GM18517 (cell line): ENCODE results near the gene SLC2A2.

Experiments
- ATAC-seq: cut with Tn5 transposase; IDR thresholded peaks from one replicate; pipeline ENCODE4 v1.9.1; 2021; ENCODE audit warnings: mild to moderate bottlenecking, moderate library complexity; ENCODE audit not compliant: unreplicated experiment

Gene SLC2A2

GRCh38 chr3:171038342-171038741, 11.8 kb upstream of the SLC2A2 start:
- no peak for ATAC-seq

- no peak for ATAC-seq
These were observed 2.3 kb upstream of the SLC2A2 start for GRCh38 chr3:171028779-171029232.

- ATAC-seq = no peak
These were observed 1.7 kb upstream of the SLC2A2 start for GRCh38 chr3:171028025-171028778.

- ATAC-seq = no peak
These were observed 3.0 kb downstream of the SLC2A2 start for GRCh38 chr3:171023566-171023965.

GRCh38 chr3:171021377-171021776, 5.1 kb downstream of the SLC2A2 start:
- ATAC-seq = no peak

DNA sequence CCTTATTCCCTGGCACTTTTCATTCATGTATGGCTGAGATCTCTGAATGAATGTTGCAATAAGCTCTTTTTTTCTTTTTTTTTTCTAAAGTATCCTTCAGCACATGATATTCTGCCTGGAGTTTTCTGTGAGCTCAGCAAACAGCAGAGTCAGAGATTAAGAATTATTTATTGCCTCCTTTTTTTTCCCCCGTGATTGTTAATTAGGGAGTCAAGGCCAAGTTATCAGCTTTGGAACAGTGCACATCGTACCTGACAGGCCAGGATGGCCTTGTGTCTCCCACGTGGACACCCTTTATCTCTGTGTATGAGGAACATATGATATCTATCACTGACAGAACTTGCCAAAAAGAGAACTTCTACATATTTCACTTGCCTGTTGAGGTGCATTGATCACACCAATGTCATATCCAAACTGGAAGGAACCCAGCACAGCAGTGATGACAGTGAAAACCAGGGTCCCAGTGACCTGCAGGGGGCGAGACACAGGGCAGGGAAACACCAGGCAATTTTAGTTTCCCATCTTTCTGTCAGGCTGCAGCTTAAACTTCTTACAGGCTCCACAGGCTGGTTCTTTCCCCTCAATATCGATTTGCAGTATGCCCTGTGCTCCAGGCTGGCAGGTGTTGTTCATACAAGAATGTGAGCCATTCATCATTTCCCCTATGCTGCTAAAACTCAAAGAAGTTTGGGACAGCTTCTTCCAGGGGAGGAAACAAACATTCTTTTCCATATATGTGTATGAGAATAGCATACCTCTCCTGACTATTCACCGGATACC, 8.2 kb downstream of the SLC2A2 start:
- no peak for ATAC-seq

GRCh38 chr3:171013822-171014748, 12.4 kb downstream of the SLC2A2 start:
- ATAC-seq = no peak

- ATAC-seq = no peak
These were observed 14.6 kb downstream of the SLC2A2 start for GRCh38 chr3:171011873-171012336.

DNA sequence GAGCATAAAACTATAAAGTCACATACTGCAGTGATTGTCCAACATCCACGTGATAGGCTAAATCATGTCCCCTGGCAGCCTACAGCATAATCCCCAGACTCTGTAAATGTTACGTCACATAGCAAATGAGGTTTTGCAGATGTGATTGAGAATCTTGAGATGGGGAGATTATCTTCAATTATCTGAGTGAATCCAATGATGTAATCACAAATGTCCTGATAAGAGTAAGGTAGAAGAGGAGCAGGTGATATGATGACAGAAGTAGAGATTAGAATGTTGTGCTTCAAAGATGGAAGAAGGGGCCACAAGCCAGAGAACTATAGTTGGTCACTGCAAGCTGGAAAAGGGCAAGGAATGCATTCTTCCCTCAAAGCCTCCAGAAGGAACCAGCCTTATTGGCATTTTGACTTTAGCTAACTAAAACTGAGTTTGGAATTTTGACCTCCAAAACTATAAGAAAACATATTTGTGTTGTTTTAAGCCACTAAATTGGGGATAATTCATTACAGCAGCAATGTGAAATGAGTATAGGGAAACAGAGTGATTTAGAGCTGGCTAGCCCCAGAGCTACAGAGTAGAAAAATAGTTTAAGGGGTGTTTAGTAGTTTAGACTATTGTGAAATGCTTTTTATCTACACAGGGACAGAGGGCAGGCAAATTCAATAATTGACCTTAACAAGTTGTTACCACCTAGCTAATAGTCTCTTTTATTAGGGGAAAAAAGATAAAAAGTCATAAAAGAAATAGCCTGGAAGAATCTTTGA, 15.2 kb downstream of the SLC2A2 start:
- no peak for ATAC-seq

- no peak for ATAC-seq
These were observed 19.2 kb downstream of the SLC2A2 start for GRCh38 chr3:171007316-171007715.

DNA sequence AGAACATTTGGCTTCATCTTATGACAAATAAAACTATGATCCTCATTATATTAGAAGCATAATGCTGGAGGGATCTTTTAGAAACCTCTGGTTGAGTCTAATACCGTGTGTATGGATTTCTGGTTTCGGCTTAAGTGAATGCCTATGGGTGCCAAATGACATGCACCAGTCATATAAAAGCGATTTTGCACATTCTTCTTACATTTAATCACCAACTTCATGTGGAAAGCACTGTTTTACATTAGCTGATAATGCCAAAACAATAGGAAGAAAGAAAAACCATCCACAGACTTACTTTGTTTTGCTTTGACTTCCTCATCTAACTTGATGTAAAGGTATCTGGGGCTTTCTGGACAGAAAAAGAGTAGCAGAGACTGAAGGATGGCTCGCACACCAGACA, 20.9 kb downstream of the SLC2A2 start:
- ATAC-seq = no peak

- no peak for ATAC-seq
These were observed 24.4 kb downstream of the SLC2A2 start for GRCh38 chr3:171001957-171002694.

DNA sequence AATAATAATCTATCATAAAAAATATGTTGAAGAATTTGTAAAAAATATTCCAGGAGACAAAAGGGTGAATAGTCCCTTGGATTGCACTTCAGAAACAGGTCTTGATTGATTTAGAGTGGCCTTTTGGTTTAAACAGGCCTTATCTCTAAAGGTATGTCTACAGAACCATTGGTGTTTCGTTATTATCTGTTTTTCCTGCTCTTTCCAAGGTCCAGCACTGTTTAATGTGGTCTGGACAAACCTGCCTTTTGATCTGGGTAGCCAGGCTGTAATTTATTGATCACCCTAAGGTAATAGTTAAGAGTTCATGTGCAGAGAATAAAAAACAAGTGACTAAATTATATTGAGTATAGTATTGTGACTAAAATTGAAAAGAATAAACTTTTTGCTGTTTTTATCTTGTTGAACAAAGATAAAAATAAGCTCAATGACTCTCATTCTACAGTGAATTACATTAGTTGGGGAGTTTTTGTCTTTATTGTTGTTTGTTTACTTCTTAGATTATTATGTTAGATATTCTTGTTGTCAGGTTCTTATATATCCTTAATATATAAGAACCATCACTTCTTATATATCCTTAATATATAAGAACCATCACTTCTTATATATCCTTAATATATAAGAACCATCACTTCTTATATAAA, 25.1 kb downstream of the SLC2A2 start:
- ATAC-seq = no peak

DNA sequence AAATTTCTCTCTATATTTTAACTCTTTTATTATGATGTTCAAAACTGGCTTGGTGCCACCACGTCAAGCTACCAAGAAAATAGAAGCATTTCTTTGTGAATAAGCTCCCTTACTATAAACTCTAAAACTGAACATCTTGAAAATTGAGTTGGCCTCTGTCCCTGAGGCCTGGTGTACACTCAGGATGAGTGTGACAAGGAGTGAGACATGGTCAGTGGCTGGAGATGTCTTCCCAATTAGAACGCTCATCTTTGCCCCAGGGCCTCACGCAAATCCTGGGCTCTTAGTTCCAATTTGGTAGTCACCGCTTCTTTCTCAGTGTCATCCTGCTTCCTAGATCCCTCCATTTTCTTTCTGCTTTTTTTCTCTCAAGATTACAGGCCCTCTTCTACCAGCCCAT, 26.2 kb downstream of the SLC2A2 start:
- ATAC-seq = no peak

- no peak for ATAC-seq
These were observed 26.7 kb downstream of the SLC2A2 start for GRCh38 chr3:170999737-171000242.

- no peak for ATAC-seq
These were observed 28.3 kb downstream of the SLC2A2 start for GRCh38 chr3:170997961-170998913.

DNA sequence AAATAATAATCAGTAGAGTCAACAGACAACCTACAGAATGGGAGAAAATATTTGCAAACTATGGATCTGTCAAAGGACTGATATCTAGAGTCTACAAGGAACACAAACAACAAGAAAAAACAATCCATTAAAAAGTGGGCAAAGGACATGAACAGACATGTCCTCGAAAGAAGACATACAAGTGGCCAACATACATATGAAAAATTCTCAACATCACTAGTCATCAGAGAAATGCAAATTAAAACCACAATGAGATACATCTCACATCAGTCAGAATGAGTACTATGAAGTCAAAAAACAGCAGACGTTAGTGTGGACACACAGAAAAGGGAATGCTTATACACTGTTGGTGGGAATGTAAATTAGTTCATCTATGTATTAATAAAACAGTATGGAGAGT, 33.7 kb downstream of the SLC2A2 start:
- ATAC-seq = no peak

- no peak for ATAC-seq
These were observed 34.9 kb downstream of the SLC2A2 start for GRCh38 chr3:170991664-170992063.
